ENCODE data around the gene UROC1. TPM values are rescaled to one million over a fixed set of nuclear protein-coding genes. Genes with fewer than 3 reads are reported as not detected.

UROC1 gene
- total and polyA plus RNA-seq, 12 donors, result 0.01 TPM; not detected in 11

- no peaks in the 10 kb centered on the region for H3K27me3 ChIP-seq
- WGBS, 2 donors, result 76 to 79% methylated on average over 9 of the region's 9 CpGs
- peaks cover 0 to 10% (median 0%) of the 10 kb centered on the region in 9 donors for H3K4me1 ChIP-seq
- TF ChIP-seq CTCF (IDR thresholded peaks at IDR 0.05), result no peak
- no peaks in the 10 kb centered on the region for H3K9me3 ChIP-seq
- no peak overlapping the region for H3K27ac ChIP-seq
- DNase-seq, result no peak
- intact Hi-C loops (cut with DNase I), result no loop called here
- H3K4me3 ChIP-seq, result no peak overlapping the region
- ATAC-seq, result no peak
- H3K36me3 ChIP-seq, result no peaks in the 10 kb centered on the region
These were observed 23.8 kb downstream of the UROC1 start for GRCh38 chr3:126493739-126494138.

GRCh38 chr3:126493051-126493450 lies 24.5 kb downstream of the UROC1 start:
- Histone ChIP-seq H3K36me3 (no peaks in the 10 kb centered on the region), H3K9me3 (no peaks in the 10 kb centered on the region), H3K27ac (no peak overlapping the region), H3K27me3 (no peaks in the 10 kb centered on the region), H3K4me3 (no peak overlapping the region), H3K4me1 (peaks cover 0 to 10% (median 0%) of the 10 kb centered on the region in 9 donors)
- 80 to 89% methylated on average over 14 of the region's 14 CpGs for WGBS, 2 donors
- TF ChIP-seq CTCF (IDR thresholded peaks at IDR 0.05), result no peak
- ATAC-seq, result no peak
- DNase-seq, result no peak
- intact Hi-C loops (cut with DNase I), result no loop called here

GRCh38 chr3:126491221-126492013 lies 26.2 kb downstream of the UROC1 start:
- ATAC-seq (no peak), DNase-seq (no peak)
- intact Hi-C loops (cut with DNase I), result no loop called here
- Histone ChIP-seq H3K27ac (no peak overlapping the region), H3K36me3 (no peaks in the 10 kb centered on the region), H3K9me3 (no peaks in the 10 kb centered on the region), H3K27me3 (no peaks in the 10 kb centered on the region), H3K4me3 (no peak overlapping the region), H3K4me1 (peaks cover 0 to 22% (median 10%) of the 10 kb centered on the region in 9 donors)
- no peak for TF ChIP-seq CTCF (IDR thresholded peaks at IDR 0.05)
- WGBS, 2 donors, result 81 to 89% methylated on average over 21 of the region's 21 CpGs

GRCh38 chr3:126490619-126491018 lies 27.0 kb downstream of the UROC1 start:
- WGBS, 2 donors, result 80 to 84% methylated on average over 6 of the region's 6 CpGs
- H3K9me3 ChIP-seq, result no peaks in the 10 kb centered on the region
- H3K27me3 ChIP-seq, result no peaks in the 10 kb centered on the region
- no peak overlapping the region for H3K4me3 ChIP-seq
- H3K4me1 ChIP-seq, result peaks cover 0 to 22% (median 10%) of the 10 kb centered on the region in 9 donors
- DNase-seq (no peak), ATAC-seq (no peak)
- H3K36me3 ChIP-seq, result no peaks in the 10 kb centered on the region
- no peak for TF ChIP-seq CTCF (IDR thresholded peaks at IDR 0.05)
- no peak overlapping the region for H3K27ac ChIP-seq
- intact Hi-C loops (cut with DNase I), result no loop called here
